Mucosa of stomach (tissue), 1 donor: ENCODE results near the gene PRLR.
"Not testable (repeated sequence)": the region's sequence is repeated elsewhere in the genome, so short reads cannot be mapped to it uniquely, and the experiment has no call there.

Experiments
- H3K27me3 ChIP-seq: one replicate; pipeline ENCODE4 v1.7.0; 2013; ENCODE audit warnings: mild to moderate bottlenecking, low read length; ENCODE audit not compliant: control insufficient read depth, insufficient read depth
- H3K36me3 ChIP-seq: one replicate; pipeline ENCODE4 v1.7.0; 2013; ENCODE audit warnings: low read length; ENCODE audit not compliant: control insufficient read depth, insufficient read depth
- H3K4me1 ChIP-seq: one replicate; pipeline ENCODE4 v1.7.0; 2013; ENCODE audit warnings: mild to moderate bottlenecking, low read length; ENCODE audit not compliant: control insufficient read depth, insufficient read depth
- H3K4me3 ChIP-seq: one replicate; pipeline ENCODE4 v1.7.0; 2013; ENCODE audit warnings: low read length
- H3K9ac ChIP-seq: one replicate; pipeline ENCODE4 v1.7.0; 2013; ENCODE audit warnings: mild to moderate bottlenecking, low read length, moderate library complexity
- H3K9me3 ChIP-seq: one replicate; pipeline ENCODE4 v1.7.0; 2013; ENCODE audit warnings: mild to moderate bottlenecking, low read length, moderate library complexity; ENCODE audit not compliant: control insufficient read depth
- donor health status: Pancreatic carcinoma.

The PRLR gene

GRCh38 chr5:35203403-35203802 lies 26.9 kb downstream of the PRLR start:
- H3K4me3 ChIP-seq = no peak overlapping the region
- no peak overlapping the region for H3K9ac ChIP-seq
- no peaks in the 10 kb centered on the region for H3K36me3 ChIP-seq
- no peaks in the 10 kb centered on the region for H3K27me3 ChIP-seq
- peaks cover 12% of the 10 kb centered on the region for H3K4me1 ChIP-seq
- no peaks in the 10 kb centered on the region for H3K9me3 ChIP-seq

GRCh38 chr5:35202319-35203111 lies 27.8 kb downstream of the PRLR start:
- Histone ChIP-seq H3K9me3 (no peaks in the 10 kb centered on the region), H3K4me3 (no peak overlapping the region), H3K27me3 (no peaks in the 10 kb centered on the region), H3K9ac (no peak overlapping the region), H3K4me1 (peaks cover 20% of the 10 kb centered on the region), H3K36me3 (no peaks in the 10 kb centered on the region)

DNA sequence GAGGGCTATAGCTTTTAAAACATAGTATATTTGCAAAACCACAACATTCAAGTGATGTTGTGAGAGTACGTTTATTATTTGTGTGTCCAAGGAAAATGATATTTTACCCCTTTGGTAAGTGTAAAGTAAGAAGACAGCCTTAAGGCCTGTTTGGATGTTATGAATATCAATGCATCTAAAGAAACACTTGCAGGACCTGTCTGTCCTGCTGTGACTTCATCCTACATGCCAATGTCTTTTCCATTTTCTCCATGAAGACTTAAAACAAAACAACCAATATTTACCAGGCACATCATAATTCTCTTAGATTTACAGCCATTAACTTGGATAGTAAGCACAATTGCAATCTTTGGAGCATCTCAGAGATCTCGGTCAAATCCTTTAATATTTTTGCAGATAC lies 29.0 kb downstream of the PRLR start:
- no peak overlapping the region for H3K4me3 ChIP-seq
- H3K4me1 ChIP-seq = peaks cover 31% of the 10 kb centered on the region
- H3K27me3 ChIP-seq = no peaks in the 10 kb centered on the region
- no peaks in the 10 kb centered on the region for H3K9me3 ChIP-seq
- no peaks in the 10 kb centered on the region for H3K36me3 ChIP-seq
- no peak overlapping the region for H3K9ac ChIP-seq

GRCh38 chr5:35199886-35200285 lies 30.4 kb downstream of the PRLR start:
- H3K36me3 ChIP-seq = no peaks in the 10 kb centered on the region
- H3K9me3 ChIP-seq = no peaks in the 10 kb centered on the region
- H3K4me3 ChIP-seq = no peak overlapping the region
- H3K4me1 ChIP-seq = peaks cover 34% of the 10 kb centered on the region
- H3K9ac ChIP-seq = no peak overlapping the region
- no peaks in the 10 kb centered on the region for H3K27me3 ChIP-seq

GRCh38 chr5:35198686-35199085 lies 31.6 kb downstream of the PRLR start:
- H3K4me1 ChIP-seq = peaks cover 34% of the 10 kb centered on the region

DNA sequence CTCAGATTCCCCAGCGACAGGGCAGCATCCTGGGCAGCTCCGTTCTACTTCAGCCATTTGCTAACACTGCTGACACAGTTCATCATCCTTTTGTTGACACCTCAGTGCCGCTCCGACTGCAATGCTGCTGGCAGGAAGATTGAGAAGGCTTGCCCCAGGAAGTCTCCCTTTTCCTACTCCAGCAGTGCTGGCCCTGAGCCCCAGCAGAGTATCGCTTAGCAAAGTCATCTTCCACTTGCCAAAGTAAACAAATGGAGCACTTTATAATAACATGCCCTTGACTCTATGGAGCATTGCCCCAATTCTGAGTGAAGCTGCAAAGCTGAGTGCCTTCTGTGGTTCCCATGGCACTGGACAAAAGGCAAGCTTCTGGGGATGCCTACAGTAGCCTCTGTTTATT lies 32.2 kb downstream of the PRLR start:
- Histone ChIP-seq H3K27me3 (no peaks in the 10 kb centered on the region), H3K9me3 (no peaks in the 10 kb centered on the region), H3K4me3 (no peak overlapping the region), H3K36me3 (no peaks in the 10 kb centered on the region), H3K9ac (no peak overlapping the region), H3K4me1 (peaks cover 34% of the 10 kb centered on the region)

More at GRCh38 chr5:35198686-35199085, 31.6 kb downstream of the PRLR start:
- no peaks in the 10 kb centered on the region for H3K27me3 ChIP-seq
- H3K9ac ChIP-seq = no peak overlapping the region
- no peaks in the 10 kb centered on the region for H3K36me3 ChIP-seq
- no peaks in the 10 kb centered on the region for H3K9me3 ChIP-seq
- no peak overlapping the region for H3K4me3 ChIP-seq

- H3K9ac ChIP-seq = no peak overlapping the region
- no peak overlapping the region for H3K4me3 ChIP-seq
- no peaks in the 10 kb centered on the region for H3K27me3 ChIP-seq
- H3K4me1 ChIP-seq = peaks cover 34% of the 10 kb centered on the region
- H3K9me3 ChIP-seq = no peaks in the 10 kb centered on the region
- no peaks in the 10 kb centered on the region for H3K36me3 ChIP-seq
Measured at GRCh38 chr5:35197351-35197750, 32.9 kb downstream of the PRLR start.

DNA sequence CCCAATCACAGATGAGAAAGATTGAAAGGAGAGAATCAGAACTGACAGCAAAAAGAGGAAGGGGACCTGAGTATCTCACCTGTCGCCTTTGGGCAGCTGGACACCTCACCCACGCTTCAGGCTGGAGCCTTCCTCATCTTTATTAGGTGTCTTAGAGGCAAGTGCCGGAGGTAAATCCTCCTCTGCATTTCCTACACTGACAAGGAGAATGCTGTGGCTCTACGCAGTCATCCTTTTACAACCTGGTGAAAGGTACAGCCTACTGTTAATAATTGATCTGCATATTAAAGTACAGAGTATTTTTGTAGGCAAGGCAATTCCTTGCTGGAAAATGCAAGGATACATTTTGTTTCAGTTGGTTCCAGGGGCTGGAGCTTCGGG lies 34.8 kb downstream of the PRLR start:
- Histone ChIP-seq H3K9me3 (no peaks in the 10 kb centered on the region), H3K9ac (no peak overlapping the region), H3K36me3 (no peaks in the 10 kb centered on the region), H3K27me3 (no peaks in the 10 kb centered on the region), H3K4me1 (peaks cover 34% of the 10 kb centered on the region), H3K4me3 (no peak overlapping the region)

DNA sequence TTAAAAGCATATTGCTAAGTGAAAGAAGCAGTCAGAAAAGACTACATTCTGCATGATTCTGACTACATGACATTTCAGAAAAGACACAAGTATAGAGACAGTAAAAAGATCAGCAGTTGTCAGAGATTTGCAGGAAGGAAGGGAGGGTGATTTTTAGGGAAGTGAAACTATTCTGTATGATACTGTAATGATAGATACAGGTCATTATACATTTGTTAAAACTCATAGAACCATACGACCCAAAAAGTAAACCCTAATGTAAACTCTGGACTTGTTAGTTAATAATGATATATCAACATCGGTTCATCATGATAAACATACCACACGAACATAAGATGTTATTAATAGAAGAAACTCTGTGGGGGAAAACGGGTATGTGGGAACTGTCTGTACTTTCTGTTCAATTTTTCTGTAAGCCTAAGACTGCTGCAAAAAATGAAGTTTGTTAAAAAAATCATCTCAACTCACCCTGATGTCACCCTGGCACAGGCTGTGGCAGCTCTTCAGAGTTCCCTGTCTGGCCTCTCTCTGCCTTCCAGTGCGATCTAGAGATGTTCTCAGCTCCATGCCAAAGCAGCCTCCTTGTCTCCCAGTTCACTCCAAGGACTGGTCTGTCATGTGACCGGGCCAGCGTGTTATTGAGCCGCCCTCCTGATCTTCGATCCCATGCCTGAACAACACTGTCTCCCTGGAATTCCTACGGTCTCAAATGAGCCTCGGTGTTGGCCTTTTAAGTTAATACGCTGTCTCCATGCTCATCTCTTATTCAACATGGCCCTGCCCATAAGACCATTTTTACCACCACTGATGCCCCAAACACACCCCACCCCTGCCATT lies 35.4 kb downstream of the PRLR start:
- no peak overlapping the region for H3K4me3 ChIP-seq
- no peak overlapping the region for H3K9ac ChIP-seq
- peaks cover 29% of the 10 kb centered on the region for H3K4me1 ChIP-seq
- H3K9me3 ChIP-seq = no peaks in the 10 kb centered on the region
- H3K27me3 ChIP-seq = no peaks in the 10 kb centered on the region
- H3K36me3 ChIP-seq = no peaks in the 10 kb centered on the region

DNA sequence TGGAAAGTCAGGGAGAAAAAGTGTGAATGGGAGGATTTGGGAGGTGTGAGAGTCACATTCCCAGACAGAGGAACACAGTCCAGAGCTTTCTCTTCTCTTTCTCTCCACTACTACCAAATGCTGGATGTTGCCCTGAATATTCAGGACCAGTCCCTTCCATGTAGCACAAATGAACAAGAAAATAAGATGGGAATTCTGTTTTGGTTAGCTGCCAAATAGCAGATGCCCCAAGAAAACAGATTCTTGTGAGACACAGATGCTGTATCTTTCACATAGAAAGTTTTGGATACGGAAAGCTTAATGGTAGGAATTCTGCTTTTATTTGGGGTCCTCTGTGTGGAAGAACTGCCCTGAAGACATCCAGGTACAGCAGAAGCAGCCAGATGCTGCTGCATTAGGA lies 37.8 kb downstream of the PRLR start:
- H3K9me3 ChIP-seq = no peaks in the 10 kb centered on the region
- no peaks in the 10 kb centered on the region for H3K27me3 ChIP-seq
- H3K4me3 ChIP-seq = no peak overlapping the region
- no peaks in the 10 kb centered on the region for H3K36me3 ChIP-seq
- H3K4me1 ChIP-seq = peaks cover 35% of the 10 kb centered on the region
- H3K9ac ChIP-seq = no peak overlapping the region

GRCh38 chr5:35189801-35190200 lies 40.5 kb downstream of the PRLR start:
- H3K4me1 ChIP-seq = peaks cover 49% of the 10 kb centered on the region
- not testable (repeated sequence) for H3K9me3 ChIP-seq, H3K36me3 ChIP-seq, H3K4me3 ChIP-seq, H3K9ac ChIP-seq, H3K27me3 ChIP-seq

- no peaks in the 10 kb centered on the region for H3K9me3 ChIP-seq
- H3K4me1 ChIP-seq = peaks cover 64% of the 10 kb centered on the region
- peak overlapping the region; percentile 31 for H3K4me3 ChIP-seq
- H3K9ac ChIP-seq = peak overlapping the region; percentile 59
- no peaks in the 10 kb centered on the region for H3K36me3 ChIP-seq
- no peaks in the 10 kb centered on the region for H3K27me3 ChIP-seq
Measured at GRCh38 chr5:35188031-35188457, 42.2 kb downstream of the PRLR start.
